ENCODE results near the gene ORM1.

GRCh38 chr9:114302727-114303126, 20.2 kb upstream of the ORM1 start:
- TF ChIP-seq POLR2A (IDR thresholded peaks at IDR 0.05) = no peak
- no peak for TF ChIP-seq CTCF (IDR thresholded peaks at IDR 0.05)
